Measurements from ENCODE around the gene FH. TPM values are rescaled to one million over a fixed set of nuclear protein-coding genes. Genes with fewer than 3 reads are reported as not detected.

The FH gene
- total and polyA plus RNA-seq, 2 of the 13 experiments (the other 11 are each of a cell fraction or from before 2014, with no cell fraction given): 39.2 to 152 TPM

GRCh38 chr1:241470908-241471590 is 48.5 kb downstream of the FH start (continued):
- no peak for TF ChIP-seq ZNF746 (CRISPR knock-in tag; IDR thresholded peaks at IDR 0.05)

GRCh38 chr1:241470361-241470760 is 49.2 kb downstream of the FH start:
- Histone ChIP-seq H3K4me3 (replicated peaks in 1 of 3; ENCODE audit: insufficient read depth in 1 of 3, low read depth in 2 of 3, low read length in 3 of 3) (no peak overlapping the region), H3K27ac (ENCODE audit: extremely low read length, insufficient read depth, low read length) (no peak overlapping the region), H4K20me1 (ENCODE audit: insufficient read depth, low read length) (no peaks in the 10 kb centered on the region), H2AFZ (ENCODE audit: low read length) (no peak overlapping the region), H3K27me3 (ENCODE audit: control insufficient read depth in 1 of 2, insufficient read depth in 2 of 2, low read length in 2 of 2) (no peaks in the 10 kb centered on the region), H3K9me3 (ENCODE audit: low read length) (no peaks in the 10 kb centered on the region), H3K36me3 (replicated peaks in 1 of 2; ENCODE audit: control insufficient read depth in 1 of 2, insufficient read depth in 2 of 2, low read length in 2 of 2) (no peaks in the 10 kb centered on the region), H3K4me2 (ENCODE audit: low read depth, low read length) (no peak overlapping the region), H3K9ac (ENCODE audit: insufficient read depth, low read depth, low read length) (no peak overlapping the region), H3K4me1 (ENCODE audit: insufficient read depth, low read length) (no peaks in the 10 kb centered on the region), H3K79me2 (ENCODE audit: insufficient read depth, low read length) (no peaks in the 10 kb centered on the region)
- ATAC-seq: no peak
- no TSS peak for BruUV-seq (replicated peaks)
- in situ Hi-C loops (cut with HindIII; ENCODE audit: extremely low pct_ligation_motif_present, low pct_unique_long_range_greater_than_20kb): no loop called here
- CTCF ChIA-PET (ENCODE audit: low intra/inter-chr PET ratio, low total read pairs): no interaction called here
- FAIRE-seq: no peak
- 7% methylated on average over 3 of the region's 3 CpGs for WGBS (ENCODE audit: low lambda C conversion rate)
- intact Hi-C loops (cut with micrococcal nuclease; ENCODE audit: unreplicated experiment): loop anchor here (5.0 kb wide), 1 partner anchor 513 kb away; no protein-coding TSS in a partner anchor
- POLR2A ChIA-PET: no interaction called here
- TF ChIP-seq ZNF543 (CRISPR knock-in tag; IDR thresholded peaks at IDR 0.05) (no peak), ZBTB38 (CRISPR knock-in tag; IDR thresholded peaks at IDR 0.05) (no peak), ELF3 (CRISPR knock-in tag; IDR thresholded peaks at IDR 0.05) (no peak), ARID2 (CRISPR knock-in tag; IDR thresholded peaks at IDR 0.05; ENCODE audit: borderline replicate concordance) (no peak), KDM4B (CRISPR knock-in tag; IDR thresholded peaks at IDR 0.05) (no peak), TAF15 (IDR thresholded peaks at IDR 0.05; ENCODE audit: low read depth, low read length, poor library complexity, severe bottlenecking) (no peak), TAF1 (CRISPR knock-in tag; IDR thresholded peaks at IDR 0.05) (no peak), ZNF749 (CRISPR knock-in tag; IDR thresholded peaks at IDR 0.05; ENCODE audit: borderline replicate concordance) (no peak), ZBTB26 (CRISPR knock-in tag; IDR thresholded peaks at IDR 0.05; ENCODE audit: borderline replicate concordance) (no peak)
- TF ChIP-seq, protein P1, sequence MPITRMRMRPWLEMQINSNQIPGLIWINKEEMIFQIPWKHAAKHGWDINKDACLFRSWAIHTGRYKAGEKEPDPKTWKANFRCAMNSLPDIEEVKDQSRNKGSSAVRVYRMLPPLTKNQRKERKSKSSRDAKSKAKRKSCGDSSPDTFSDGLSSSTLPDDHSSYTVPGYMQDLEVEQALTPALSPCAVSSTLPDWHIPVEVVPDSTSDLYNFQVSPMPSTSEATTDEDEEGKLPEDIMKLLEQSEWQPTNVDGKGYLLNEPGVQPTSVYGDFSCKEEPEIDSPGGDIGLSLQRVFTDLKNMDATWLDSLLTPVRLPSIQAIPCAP (CRISPR knock-in tag; IDR thresholded peaks at IDR 0.05; ENCODE audit: low read depth): no peak
- DNase-seq (ENCODE audit: low spot score): no peak
